Activated naive CD4-positive, alpha-beta T cell treated with anti-CD3 and anti-CD28 coated beads, Interleukin-2, amount 50 U/mL, for 24 hours (primary cell): ENCODE measurements around the gene SYTL1.

ENCODE experiments used
- H3K27ac Mint-ChIP-seq: one replicate; pipeline ENCODE4 v1.8.0; 2021; ENCODE audit warnings: mild to moderate bottlenecking, mixed read lengths
- H3K27me3 Mint-ChIP-seq: one replicate; pipeline ENCODE4 v1.8.0; 2021; ENCODE audit warnings: mixed read lengths
- H3K36me3 Mint-ChIP-seq: one replicate; pipeline ENCODE4 v1.8.0; 2021; ENCODE audit warnings: mixed read lengths
- H3K4me1 Mint-ChIP-seq: one replicate; pipeline ENCODE4 v1.8.0; 2021; ENCODE audit warnings: mixed read lengths
- H3K4me3 Mint-ChIP-seq: one replicate; pipeline ENCODE4 v1.8.0; 2021; ENCODE audit warnings: mild to moderate bottlenecking, mixed read lengths
- H3K9me3 Mint-ChIP-seq: one replicate; pipeline ENCODE4 v1.8.0; 2021; ENCODE audit warnings: mixed read lengths

The SYTL1 gene

DNA sequence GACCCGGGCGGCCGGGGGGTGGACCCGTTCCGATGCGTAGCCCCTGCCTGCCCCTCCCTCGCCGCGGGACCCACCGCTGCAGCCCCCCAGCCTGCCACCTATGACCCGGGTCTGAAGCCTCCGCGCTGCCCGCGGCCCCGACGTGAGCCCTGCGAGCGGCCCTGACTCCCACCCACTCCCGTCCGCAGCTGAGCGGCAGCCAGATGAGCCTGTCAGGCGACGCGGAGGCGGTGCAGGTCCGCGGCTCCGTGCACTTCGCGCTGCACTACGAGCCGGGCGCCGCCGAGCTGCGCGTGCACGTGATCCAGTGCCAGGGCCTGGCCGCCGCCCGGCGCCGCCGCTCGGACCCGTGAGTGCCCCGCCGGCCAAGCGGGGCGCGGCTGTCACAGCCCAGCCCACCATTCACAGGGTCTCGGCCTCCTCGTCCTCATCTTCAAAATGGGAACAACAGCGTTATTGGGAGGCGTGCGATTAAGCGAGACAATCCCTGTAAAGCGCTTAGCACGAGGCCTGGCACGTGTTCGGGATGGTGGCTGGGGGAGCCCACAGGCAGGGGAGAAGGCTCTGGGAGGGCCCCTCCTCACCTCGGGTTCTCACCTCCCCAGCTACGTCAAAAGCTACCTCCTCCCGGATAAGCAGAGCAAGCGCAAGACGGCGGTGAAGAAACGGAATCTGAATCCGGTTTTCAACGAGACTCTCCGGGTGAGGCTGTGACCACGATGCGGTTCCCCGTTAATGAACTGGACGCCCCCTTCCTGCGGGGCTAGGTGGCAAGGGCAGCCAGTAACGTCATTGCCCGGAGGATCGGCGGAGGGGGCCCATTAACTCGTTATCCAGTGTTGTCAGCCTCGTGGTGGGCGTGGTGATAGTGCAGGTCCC, 8.2 kb downstream of the SYTL1 start:
- Mint-ChIP-seq H3K9me3 (no peaks in the 10 kb centered on the region), H3K4me1 (peaks cover 9% of the 10 kb centered on the region), H3K27ac (no peak overlapping the region), H3K27me3 (no peaks in the 10 kb centered on the region), H3K36me3 (no peaks in the 10 kb centered on the region), H3K4me3 (no peak overlapping the region)

DNA sequence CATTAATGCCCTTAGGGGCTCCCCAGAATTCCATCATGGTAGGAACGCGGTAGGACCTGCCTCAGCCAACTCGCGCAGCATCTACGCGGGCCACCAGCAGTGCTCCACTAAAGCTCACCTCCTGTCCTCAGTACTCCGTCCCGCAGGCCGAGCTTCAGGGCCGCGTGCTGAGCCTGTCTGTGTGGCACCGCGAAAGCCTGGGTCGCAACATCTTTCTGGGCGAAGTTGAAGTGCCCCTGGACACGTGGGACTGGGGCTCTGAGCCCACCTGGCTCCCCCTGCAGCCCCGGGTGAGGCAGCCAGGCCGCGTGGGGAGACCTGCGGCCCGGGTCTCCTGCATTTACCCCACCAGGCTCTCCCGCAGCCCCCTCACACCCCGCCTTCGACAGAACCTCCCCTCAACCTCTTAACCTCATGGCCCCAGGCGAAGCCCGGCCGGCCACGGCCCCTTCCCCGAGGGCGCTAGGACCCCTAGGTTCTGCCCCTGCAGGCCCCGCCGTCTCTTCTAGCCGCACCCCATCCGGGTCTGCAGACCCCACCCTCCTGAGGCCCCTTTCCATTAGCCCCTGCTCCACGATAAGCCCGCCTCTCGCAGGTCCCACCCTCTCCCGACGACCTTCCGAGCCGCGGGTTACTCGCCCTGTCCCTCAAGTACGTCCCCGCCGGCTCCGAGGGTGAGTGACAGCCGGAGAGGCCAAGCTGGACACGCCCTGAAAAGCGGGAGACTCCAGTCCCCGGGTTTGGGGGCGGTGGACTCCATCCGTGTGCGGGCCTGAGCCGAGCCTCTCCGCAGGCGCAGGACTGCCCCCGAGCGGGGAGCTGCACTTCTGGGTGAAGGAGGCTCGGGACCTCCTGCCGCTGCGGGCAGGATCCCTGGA, 9.1 kb downstream of the SYTL1 start:
- Mint-ChIP-seq H3K36me3 (no peaks in the 10 kb centered on the region), H3K4me3 (no peak overlapping the region), H3K4me1 (peaks cover 16% of the 10 kb centered on the region), H3K27ac (no peak overlapping the region), H3K27me3 (no peaks in the 10 kb centered on the region), H3K9me3 (no peaks in the 10 kb centered on the region)

DNA sequence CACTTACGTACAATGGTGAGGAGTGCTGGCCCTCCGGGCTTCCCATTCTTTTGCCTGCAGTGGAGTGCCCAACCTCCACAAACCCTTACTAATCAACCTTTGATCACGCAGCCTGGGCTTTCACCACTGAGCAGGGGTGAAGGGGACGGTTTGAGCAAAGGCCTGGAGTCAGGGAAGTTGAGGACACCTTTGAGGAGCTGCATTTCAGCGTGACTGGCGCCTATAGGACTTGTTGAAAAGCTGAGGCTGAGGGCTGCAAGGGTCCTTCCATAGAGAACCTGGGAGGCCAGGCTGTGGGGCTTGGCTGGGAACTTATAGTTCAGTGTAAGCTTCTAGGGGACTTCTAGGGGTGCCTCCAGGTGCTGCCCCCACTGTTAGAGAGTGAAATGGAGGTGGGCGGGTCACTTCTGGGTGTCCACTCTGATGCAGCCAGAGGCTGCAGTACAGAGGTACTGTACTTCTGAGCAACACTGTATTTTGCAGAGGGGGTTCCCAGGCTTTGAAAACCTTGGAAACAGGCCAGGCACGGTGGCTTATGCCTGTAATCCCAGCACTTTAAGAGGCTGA, 9.8 kb downstream of the SYTL1 start:
- no peaks in the 10 kb centered on the region for H3K27me3 Mint-ChIP-seq
- H3K9me3 Mint-ChIP-seq = no peaks in the 10 kb centered on the region
- H3K4me3 Mint-ChIP-seq = no peak overlapping the region
- peak overlapping the region; percentile 17 for H3K27ac Mint-ChIP-seq
- peaks cover 17% of the 10 kb centered on the region for H3K4me1 Mint-ChIP-seq
- no peaks in the 10 kb centered on the region for H3K36me3 Mint-ChIP-seq

DNA sequence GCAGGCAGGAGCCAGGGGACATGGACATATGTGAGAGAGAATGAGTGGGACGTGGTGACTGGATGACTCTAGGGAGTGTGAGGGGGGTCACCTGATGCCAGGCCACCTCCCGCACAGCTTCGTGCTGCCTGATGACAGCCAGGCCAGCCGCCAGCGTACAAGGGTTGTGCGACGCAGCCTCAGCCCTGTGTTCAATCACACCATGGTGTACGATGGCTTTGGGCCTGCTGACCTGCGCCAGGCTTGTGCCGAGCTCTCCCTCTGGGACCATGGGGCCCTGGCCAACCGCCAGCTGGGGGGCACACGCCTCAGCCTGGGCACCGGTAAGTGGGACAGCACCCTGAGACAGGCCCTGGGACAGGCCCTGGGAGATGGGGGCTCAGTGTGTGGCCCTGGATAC, 11.3 kb downstream of the SYTL1 start:
- no peaks in the 10 kb centered on the region for H3K36me3 Mint-ChIP-seq
- H3K27ac Mint-ChIP-seq = no peak overlapping the region
- H3K9me3 Mint-ChIP-seq = no peaks in the 10 kb centered on the region
- H3K27me3 Mint-ChIP-seq = no peaks in the 10 kb centered on the region
- H3K4me3 Mint-ChIP-seq = no peak overlapping the region
- peaks cover 24% of the 10 kb centered on the region for H3K4me1 Mint-ChIP-seq

DNA sequence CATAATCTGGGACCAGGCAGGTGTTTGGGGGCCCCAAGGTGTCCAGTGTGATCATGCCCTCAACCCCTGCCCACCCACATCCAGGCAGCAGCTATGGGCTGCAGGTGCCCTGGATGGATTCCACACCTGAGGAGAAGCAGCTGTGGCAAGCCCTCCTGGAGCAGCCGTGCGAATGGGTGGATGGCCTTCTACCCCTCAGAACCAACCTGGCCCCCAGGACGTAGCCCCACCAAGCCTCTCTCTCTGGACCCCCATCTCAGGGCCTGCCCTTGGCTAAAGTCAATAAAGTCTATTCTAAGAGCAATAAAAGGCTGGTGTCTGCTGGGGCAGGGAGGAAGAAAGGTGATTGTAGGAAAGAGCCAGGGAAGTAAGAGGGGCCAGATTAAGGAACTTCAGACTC, 11.8 kb downstream of the SYTL1 start:
- Mint-ChIP-seq H3K27me3 (no peaks in the 10 kb centered on the region), H3K4me1 (peaks cover 24% of the 10 kb centered on the region), H3K36me3 (no peaks in the 10 kb centered on the region), H3K27ac (peak overlapping the region; percentile 41), H3K9me3 (no peaks in the 10 kb centered on the region), H3K4me3 (no peak overlapping the region)

DNA sequence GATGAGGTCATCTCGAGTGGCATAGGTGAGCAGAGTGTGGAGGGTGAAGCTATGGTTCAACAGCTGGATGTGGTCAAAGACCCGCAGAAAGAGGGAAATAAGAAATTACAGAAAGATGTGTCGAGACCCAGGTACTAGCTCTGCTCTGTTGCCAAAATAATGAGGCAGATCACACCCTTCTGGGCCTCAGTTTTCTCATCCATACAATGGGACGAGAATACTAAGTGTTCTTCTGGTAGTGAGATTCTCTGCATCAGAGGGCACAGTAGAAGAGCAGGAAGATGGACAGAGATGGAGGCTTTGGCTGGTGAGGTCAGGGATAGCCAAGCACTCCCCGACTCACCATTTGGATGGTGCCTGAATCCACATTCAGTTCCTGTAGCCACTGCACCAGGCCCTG, 13.9 kb downstream of the SYTL1 start:
- Mint-ChIP-seq H3K4me1 (peaks cover 40% of the 10 kb centered on the region), H3K4me3 (peak overlapping the region; percentile 51), H3K27ac (peak overlapping the region; percentile 68), H3K9me3 (no peaks in the 10 kb centered on the region), H3K27me3 (no peaks in the 10 kb centered on the region), H3K36me3 (no peaks in the 10 kb centered on the region)

DNA sequence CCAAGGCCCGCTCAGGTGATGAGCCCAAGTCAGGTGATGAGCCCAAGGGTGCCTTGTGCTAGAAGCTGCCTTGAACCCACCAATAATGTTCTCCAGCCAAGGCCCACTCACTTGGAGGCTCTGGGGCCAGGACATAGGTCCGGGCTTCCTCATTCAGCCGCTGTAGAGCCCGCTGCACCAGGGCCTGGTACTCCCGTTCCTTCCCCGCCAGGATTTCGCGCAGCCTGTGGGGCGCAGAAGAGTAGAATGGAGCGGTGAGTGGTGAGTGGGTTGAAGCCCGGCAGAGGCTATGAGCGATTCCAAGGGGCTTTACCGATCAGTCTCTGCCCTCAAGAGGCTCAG, 14.4 kb downstream of the SYTL1 start:
- Mint-ChIP-seq H3K4me3 (peak overlapping the region; percentile 47), H3K9me3 (no peaks in the 10 kb centered on the region), H3K36me3 (no peaks in the 10 kb centered on the region), H3K4me1 (peaks cover 40% of the 10 kb centered on the region), H3K27me3 (no peaks in the 10 kb centered on the region), H3K27ac (no peak overlapping the region)

DNA sequence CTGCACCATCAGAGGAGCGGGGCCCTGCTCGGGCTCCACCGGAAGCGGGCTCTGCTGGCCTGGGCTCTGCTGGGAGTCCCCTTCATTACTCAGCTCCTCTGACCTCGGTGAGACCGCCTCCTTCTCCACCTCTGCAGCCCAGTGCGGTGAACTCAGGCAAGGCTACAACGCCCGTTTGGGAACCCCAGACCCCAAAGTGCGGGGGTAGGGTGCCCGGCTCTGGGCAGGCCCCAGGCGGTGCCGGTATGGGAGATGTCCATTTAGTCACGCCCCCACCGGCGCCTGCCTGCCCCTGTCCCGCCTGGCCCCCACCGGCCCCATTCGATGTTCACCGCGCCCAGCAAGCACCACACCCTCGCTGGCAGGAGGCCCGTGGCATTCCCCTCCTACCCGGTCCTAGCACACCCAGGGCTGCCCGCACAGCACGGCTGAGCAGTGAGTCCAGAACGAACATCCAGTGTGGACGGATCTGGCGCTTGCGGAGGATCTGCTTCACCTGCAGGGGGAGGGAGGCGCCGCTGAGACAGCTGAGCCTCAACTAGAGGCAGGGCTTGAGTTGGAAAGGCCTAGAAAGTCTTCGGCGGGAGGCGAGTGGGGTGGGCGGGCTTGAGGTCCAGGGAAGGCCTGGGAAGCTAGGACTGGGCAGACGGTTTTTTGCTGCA, 14.9 kb downstream of the SYTL1 start:
- Mint-ChIP-seq H3K27ac (no peak overlapping the region), H3K4me1 (peaks cover 40% of the 10 kb centered on the region), H3K4me3 (peak overlapping the region; percentile 79), H3K36me3 (no peaks in the 10 kb centered on the region), H3K27me3 (no peaks in the 10 kb centered on the region), H3K9me3 (no peaks in the 10 kb centered on the region)

DNA sequence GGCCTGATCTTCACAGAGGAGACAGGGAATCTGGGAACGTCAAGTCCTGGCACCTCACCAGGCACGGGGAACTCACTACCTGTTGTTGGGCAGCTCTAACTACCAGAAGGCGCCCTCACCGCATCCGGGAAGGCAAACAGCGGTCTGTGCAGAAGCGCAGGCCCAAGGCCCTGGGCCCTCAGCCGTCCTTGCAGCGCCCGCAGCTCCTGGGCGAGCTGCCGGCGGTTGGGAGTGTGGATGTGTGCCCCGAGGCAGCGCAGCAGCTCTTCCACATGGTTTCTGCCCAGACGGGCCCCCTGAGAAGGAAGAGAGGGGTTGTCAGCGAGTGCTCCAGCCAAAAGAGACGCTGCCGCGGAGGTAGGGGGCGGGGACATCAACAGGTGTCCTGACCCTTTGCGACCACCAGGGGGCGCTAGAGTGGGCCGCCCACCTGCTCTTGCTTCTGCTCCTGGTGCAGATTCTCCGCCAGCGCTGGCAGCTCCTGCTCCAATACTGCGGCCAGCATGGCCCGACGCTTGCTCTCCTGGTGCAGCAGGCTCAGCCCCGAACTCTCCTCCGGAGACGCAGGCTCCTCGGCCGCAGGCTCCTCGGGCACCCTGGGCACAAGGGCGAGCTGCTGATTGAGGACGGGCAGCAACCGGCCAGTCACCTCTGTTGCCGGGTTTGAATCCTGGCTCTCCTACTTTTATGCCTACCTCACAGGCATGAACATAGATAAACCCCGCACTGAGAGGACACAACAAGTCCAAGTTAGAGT, 15.6 kb downstream of the SYTL1 start:
- no peaks in the 10 kb centered on the region for H3K36me3 Mint-ChIP-seq
- H3K4me3 Mint-ChIP-seq = peak overlapping the region; percentile 79
- peaks cover 40% of the 10 kb centered on the region for H3K4me1 Mint-ChIP-seq
- no peaks in the 10 kb centered on the region for H3K9me3 Mint-ChIP-seq
- no peak overlapping the region for H3K27ac Mint-ChIP-seq
- H3K27me3 Mint-ChIP-seq = no peaks in the 10 kb centered on the region

DNA sequence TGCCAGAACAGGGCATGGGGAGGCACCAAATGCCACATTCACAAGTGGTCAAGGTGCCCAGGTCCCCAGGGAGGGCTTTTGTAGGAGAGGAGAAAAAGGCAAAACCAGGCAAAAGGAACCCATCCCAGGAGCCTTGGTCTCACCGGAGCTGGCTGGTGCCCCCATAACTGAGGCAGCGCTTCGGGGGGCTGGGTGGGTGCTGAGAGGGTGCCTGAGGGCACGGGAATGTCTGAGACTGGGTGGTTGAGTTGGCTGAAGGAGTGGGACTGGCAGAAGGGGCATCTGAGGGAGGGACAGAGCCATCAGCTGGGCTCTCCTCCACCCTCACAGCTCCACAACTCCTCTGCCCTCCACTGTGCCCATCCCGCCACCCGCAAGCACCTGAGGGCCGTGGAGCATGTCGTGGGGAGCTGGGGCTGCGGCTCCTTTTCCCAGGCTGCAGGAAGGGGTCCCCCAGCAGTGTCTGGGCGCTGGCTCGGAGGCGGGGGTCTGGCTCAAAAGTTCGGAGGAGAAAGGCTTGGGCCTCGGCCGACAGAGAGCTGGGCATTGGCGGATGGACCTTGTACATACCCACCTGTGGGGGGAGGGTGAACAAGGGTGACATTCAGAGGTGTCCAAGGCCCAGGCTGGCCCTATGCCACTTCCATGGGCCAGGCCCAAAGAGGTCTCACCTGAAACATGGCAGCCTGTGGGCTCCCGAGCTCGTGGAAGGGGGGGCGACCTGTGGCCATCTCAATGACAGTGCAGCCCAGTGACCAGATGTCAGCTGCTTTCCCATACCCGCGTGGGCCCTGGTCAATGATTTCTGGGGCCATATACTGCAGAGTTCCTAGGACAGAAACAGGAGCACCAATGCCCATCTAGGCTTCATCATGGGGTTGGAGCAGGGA, 16.5 kb downstream of the SYTL1 start:
- peak overlapping the region; percentile 79 for H3K4me3 Mint-ChIP-seq
- H3K27ac Mint-ChIP-seq = no peak overlapping the region
- no peaks in the 10 kb centered on the region for H3K36me3 Mint-ChIP-seq
- peaks cover 40% of the 10 kb centered on the region for H3K4me1 Mint-ChIP-seq
- no peaks in the 10 kb centered on the region for H3K27me3 Mint-ChIP-seq
- no peaks in the 10 kb centered on the region for H3K9me3 Mint-ChIP-seq

DNA sequence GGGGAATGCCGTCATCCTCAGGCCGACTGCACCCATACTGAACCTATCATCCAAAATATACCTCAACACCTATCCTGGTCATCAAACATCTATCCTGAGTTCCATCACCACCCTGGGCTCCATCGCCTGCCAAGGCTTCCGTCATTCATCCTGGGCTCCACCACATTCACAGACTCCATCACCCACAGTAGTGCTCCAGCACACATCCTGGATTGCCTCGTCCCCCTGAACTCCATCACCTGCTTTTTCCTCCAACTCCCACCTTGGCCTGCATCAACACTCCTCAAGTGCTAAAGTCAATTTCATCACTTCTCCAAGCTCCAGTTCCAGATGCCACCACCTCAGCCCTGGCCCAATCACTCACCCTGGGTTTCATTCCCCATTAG, 17.1 kb downstream of the SYTL1 start:
- Mint-ChIP-seq H3K4me1 (peaks cover 40% of the 10 kb centered on the region), H3K4me3 (peak overlapping the region; percentile 52), H3K9me3 (no peaks in the 10 kb centered on the region), H3K27me3 (no peaks in the 10 kb centered on the region), H3K36me3 (no peaks in the 10 kb centered on the region), H3K27ac (peak overlapping the region; percentile 82)

DNA sequence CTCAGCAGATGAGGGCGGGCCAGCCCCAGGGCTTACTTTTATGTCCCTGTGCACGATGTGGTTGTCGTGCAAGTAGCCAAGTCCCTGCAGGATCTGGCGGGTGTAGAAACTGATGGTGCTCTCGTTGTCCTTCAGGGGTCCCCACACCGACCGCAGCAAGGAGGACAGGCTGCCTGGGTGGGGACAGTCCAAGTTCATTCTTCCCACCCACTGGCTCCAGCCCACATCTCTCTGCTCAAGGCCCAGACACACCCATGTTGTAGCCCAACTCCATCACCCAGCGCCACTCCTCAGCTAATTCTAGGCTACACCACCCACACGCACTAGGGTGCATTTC, 18.0 kb downstream of the SYTL1 start:
- H3K4me1 Mint-ChIP-seq = peaks cover 45% of the 10 kb centered on the region
- H3K27me3 Mint-ChIP-seq = no peaks in the 10 kb centered on the region
- no peaks in the 10 kb centered on the region for H3K36me3 Mint-ChIP-seq
- H3K4me3 Mint-ChIP-seq = peak overlapping the region; percentile 77
- H3K27ac Mint-ChIP-seq = peak overlapping the region; percentile 26
- H3K9me3 Mint-ChIP-seq = no peaks in the 10 kb centered on the region

DNA sequence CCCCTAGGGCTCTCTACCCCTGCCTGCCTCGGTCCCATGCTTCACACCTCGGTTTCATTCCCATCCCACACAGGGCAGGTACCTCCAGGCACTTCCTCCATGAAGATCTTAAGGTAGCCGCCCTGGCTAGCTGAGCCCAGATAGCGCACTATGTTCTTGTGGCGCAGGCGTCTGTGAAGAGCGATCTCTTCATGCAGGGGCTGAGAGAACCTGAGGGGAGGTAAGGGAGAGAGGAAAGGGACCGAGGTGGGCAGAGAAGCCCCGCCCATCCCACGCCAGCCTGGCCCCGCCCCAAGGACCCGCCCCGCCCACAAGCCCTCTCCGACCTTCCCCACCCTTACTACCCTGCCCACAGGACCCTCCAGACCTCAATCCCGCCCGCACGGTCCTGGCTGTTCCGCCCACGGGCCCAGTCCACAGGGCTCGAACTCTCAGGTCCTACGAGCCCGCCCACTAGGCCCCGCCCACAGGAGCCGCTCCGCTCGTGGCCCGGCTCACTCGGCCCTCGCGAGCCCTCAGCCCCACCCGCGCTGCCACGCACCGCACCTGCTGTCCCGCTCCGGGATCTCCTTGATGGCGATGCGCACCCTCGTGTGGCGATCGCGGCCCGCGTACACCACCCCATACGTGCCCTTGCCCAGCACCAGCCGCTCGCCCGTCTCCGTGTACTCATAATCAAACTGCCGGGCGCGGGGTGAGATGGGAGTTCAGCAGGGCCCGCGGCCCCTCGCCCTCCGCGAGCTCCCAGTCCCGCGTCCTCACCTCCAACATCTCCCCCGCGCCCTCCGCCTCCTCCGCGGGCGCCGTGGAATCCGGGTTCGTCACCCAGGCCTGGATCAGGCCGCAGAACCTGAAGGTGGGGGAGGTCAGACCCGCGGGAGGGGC, 18.6 kb downstream of the SYTL1 start:
- no peaks in the 10 kb centered on the region for H3K27me3 Mint-ChIP-seq
- no peaks in the 10 kb centered on the region for H3K36me3 Mint-ChIP-seq
- no peaks in the 10 kb centered on the region for H3K9me3 Mint-ChIP-seq
- peak overlapping the region; percentile 77 for H3K4me3 Mint-ChIP-seq
- peak overlapping the region; percentile 26 for H3K27ac Mint-ChIP-seq
- peaks cover 48% of the 10 kb centered on the region for H3K4me1 Mint-ChIP-seq

DNA sequence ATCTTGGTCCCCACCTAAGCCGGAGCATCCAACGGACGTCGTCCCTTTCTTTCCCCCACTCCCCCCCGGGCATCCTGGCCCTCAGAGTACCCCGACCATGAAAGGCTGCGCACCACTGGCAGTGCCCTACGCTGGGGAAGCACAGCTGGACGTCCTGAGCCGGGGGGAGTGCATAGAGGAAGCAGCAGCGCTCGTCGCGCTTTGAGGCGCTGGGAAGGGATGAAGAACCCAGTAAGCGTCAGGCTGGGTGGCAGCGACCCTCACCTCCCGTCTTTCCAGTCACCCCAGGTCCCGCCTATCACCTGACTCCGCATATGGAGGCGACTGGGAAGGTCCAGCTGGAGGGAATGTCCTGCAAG, 19.2 kb downstream of the SYTL1 start:
- H3K36me3 Mint-ChIP-seq = no peaks in the 10 kb centered on the region
- H3K4me1 Mint-ChIP-seq = peaks cover 48% of the 10 kb centered on the region

More for the DNA sequence above, 19.2 kb downstream of the SYTL1 start:
- H3K27me3 Mint-ChIP-seq = no peaks in the 10 kb centered on the region
- no peaks in the 10 kb centered on the region for H3K9me3 Mint-ChIP-seq
- H3K27ac Mint-ChIP-seq = no peak overlapping the region
- H3K4me3 Mint-ChIP-seq = no peak overlapping the region
